GM21723 (cell line): ENCODE results near the gene PHYHIPL.
"Not testable (repeated sequence)": the region's sequence is repeated elsewhere in the genome, so short reads cannot be mapped to it uniquely, and the experiment has no call there.

Source experiments
- ATAC-seq: cut with Tn5 transposase; IDR thresholded peaks from one replicate; pipeline ENCODE4 v1.9.1; 2021; ENCODE audit warnings: mild to moderate bottlenecking, moderate library complexity; ENCODE audit not compliant: unreplicated experiment

The PHYHIPL gene

GRCh38 chr10:59190332-59190731, 13.9 kb downstream of the PHYHIPL start:
- ATAC-seq, result no peak

DNA sequence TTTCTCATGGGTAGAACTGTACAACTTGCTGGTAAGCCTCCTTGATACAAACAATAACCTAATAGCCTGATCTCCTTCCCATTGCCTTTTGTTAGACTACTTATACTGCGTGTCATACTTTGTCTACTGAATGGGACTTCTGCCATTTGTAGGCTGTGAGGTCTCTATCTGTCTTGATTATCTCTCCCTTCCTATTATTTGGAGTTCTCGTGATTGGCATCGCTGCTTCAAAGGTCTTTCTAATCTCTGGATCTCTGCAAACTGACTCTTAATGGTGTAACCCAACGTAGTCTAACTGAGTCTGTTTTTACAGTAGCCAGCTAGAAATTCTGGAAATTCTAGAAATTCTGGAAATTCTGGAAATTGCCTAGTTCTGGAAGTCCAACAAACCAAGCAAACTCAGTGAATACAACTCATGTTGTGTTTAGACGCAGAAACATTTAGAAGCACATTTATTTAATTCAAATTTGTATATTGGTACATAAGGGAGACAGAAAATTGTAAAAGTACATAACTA, 29.8 kb downstream of the PHYHIPL start:
- no peak for ATAC-seq

DNA sequence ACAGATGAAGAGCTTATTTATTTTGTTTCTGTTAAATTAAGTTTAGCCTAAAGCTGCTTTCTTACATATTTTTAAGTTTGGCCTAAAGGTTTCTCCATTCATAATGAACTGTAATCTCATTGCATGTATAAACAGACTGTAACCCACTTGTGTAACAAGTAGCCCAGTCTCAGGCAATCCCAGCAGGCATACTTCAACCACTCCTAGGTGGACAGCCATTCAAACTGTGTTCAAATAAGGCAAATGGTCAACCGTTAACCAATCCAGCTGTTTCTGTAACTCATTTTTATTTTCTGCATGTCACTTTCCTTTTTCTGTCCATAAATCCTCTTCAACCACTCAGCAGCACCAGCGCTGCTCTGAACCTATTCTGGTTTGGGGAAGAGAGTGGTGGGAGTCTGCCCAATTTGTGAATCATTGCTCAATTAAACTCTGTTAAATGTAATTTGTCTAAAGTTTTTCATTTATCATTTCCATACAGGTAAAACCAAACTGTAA, 35.9 kb downstream of the PHYHIPL start:
- no peak for ATAC-seq

GRCh38 chr10:59214160-59214559, 37.7 kb downstream of the PHYHIPL start:
- no peak for ATAC-seq

DNA sequence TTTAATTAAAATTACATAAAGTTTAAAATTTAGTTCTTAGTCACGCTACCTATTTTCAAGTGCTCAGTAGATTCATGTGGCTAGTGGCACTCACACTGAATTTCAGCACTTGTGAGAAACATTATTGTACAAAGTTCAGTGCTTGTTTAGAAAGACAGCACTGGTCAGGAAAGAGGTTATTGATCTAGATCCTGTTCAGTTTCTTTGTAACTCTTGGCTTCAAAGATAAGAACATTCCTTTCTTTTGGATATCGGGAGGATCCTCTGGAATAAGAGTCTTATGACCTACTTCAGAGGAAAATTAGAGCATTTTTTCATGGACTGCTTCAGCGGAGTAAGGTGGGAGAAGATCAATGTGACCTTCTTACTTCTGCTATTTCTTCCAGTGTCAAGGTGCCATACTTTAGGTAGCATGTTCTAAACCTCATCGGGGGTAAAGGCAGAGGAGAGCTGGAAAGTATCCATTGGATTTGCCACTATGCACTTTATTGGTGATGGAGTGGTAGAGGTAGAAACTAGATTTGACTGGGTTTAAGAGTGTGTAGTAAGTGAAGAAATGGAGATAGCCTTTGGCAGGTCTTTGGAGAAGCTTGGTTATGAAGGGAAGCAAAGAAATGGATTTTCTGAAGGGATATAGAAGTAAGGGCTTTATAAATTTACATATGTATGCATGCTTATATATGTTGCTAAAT, 39.9 kb downstream of the PHYHIPL start:
- no peak for ATAC-seq

DNA sequence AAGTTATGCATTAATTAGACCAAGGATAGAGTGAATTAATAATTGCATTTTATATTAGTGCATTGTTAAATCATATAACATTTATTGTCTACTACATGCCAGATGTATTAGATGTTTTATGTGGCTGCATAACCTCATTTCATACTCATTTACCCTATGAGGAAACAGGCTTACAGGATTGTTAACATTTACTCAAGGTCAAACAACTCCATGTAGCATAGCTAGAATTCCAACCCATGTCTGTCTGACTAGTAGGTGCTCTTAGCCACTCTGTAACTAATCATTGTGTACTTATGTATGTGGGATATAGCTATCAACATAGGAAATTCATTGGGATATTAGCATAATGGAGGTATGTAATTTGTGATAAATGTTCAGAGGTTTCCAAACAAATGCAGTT, 46.3 kb downstream of the PHYHIPL start:
- ATAC-seq, result no peak

- not testable (repeated sequence) for ATAC-seq
These were observed 47.2 kb downstream of the PHYHIPL start for GRCh38 chr10:59223597-59223996.

- no peak for ATAC-seq
These were observed 48.8 kb downstream of the PHYHIPL start for GRCh38 chr10:59225211-59225610.

DNA sequence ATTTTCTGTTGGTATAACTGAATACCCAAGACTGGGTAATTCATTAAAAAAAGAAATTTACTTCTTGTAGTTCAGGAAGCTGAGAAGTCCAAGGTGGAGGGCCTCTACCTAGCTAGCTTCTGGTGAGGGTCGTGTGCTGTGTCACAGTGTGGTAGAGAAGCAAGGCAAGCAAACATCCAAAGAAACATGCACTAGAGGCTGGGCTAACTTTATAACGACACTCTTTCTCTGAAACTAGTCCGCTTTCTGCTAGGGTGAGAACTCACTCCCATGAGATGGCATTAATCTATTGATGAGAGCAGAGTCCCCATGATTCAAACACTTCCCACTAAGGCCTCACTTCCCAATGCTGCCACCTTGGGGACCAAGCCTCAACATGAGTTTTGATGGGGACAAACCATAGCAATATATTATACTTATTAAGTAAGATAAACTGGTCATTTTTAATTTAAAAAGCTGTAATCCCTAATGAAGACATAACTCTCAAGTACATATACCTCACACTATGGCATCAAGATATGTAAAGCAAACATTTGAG, 50.8 kb downstream of the PHYHIPL start:
- ATAC-seq, result no peak

DNA sequence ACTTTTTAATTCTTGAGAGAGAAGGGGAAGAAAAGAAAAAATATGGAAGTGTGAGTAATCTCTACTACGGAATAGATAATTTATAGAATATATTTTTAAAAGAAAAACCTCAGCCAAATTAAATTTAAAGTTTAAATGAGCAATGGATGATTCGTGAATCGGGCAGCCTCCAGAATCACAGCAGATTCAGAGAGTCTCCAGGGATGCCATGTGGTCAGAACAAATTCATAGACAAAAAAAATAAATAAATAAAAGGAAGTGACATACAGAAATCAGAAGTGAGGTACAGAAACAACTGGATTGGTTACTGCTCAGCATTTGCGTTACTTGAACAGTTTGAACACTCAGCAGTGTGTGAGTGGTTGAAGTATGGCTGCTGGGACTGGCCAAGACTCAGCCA, 53.0 kb downstream of the PHYHIPL start:
- no peak for ATAC-seq

GRCh38 chr10:59234194-59234593, 57.8 kb downstream of the PHYHIPL start:
- no peak for ATAC-seq

GRCh38 chr10:59234816-59235429, 58.5 kb downstream of the PHYHIPL start:
- ATAC-seq, result no peak

DNA sequence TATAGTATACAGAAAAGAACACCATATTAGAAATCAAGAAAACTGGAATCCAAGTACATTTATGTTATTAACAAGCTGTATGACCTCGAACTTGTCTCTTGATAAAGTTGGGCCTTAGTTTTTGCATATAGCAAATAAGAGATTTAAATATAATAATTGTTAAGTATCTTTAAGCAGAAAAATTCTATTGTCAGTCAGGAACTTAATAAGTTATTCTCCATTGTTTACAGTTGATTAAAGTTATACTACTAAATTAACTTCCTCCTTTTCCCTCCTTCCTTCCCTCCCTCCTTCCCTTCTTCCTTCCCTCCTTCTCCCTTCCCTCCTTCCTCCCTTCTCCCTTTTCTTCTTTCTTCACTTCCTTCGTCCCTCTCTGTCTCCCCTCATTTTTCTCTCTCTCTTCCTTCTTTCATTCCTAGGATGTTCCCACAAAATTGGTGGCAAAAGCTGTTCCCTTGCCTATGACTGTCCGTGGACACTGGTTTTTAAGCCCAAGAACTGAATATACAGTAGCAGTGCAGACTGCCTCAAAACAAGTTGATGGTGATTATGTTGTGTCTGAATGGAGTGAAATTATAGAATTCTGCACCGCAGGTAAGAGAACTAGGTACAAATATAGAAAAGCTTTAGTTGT, 59.7 kb downstream of the PHYHIPL start:
- ATAC-seq, result no peak

GRCh38 chr10:59237775-59238174, 61.3 kb downstream of the PHYHIPL start:
- ATAC-seq, result no peak

DNA sequence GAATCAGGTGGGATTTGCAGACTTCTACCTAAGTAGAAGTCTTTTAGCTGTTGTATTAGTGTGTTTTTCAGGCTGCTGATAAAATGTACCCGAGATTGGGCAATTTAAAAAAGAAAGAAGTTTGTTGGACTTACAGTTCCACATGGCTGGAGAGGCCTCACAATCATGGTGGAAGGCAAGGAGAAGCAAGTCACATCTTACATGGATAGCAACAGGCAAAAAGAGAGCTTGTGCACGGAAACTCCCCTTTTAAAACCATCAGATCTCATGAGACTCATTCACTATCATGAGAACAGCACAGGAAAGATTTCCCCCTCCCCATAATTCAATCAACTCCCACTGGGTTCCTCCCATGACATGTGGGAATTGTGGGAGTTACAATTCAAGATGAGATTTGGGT, 62.7 kb downstream of the PHYHIPL start:
- ATAC-seq, result not testable (repeated sequence)

- ATAC-seq, result no peak
These were observed 64.2 kb downstream of the PHYHIPL start for GRCh38 chr10:59240582-59241183.

DNA sequence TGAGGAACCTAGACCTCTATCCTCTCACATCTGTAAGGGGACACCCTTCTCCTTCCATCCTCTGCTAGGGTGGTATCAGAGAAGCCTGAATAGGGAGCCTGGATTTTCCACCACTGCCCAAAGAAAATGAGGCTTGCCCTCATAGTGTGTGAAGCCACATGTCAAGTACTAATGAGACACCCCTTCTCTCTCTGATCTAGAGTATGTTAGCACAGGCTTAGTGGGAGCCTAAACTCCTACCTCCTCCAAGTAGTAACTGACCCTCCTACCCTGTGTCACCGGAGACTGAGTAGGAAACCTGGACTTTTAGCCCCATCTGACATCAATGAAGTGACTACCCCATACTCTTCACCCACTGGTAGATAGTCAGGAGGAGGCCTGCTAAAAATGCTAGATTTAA, 65.6 kb downstream of the PHYHIPL start:
- ATAC-seq, result no peak

DNA sequence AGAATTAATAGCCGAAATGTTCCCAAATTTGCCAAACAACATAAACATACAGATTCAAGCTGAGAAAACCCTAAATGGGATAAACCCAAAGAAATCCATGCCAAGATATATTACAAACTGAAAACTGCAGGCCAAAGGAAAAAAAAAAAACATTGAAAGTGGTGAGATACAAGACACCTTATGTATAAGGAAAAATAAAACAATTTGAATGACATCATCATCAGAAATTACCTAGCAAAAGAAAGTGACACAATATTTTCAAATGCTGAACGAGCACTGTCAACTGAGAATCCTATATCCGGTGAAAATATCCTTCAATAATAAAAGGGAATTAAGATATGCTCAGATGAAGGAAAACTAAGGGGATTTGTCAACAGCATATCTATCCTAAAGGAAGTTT, 66.5 kb downstream of the PHYHIPL start:
- ATAC-seq, result no peak

DNA sequence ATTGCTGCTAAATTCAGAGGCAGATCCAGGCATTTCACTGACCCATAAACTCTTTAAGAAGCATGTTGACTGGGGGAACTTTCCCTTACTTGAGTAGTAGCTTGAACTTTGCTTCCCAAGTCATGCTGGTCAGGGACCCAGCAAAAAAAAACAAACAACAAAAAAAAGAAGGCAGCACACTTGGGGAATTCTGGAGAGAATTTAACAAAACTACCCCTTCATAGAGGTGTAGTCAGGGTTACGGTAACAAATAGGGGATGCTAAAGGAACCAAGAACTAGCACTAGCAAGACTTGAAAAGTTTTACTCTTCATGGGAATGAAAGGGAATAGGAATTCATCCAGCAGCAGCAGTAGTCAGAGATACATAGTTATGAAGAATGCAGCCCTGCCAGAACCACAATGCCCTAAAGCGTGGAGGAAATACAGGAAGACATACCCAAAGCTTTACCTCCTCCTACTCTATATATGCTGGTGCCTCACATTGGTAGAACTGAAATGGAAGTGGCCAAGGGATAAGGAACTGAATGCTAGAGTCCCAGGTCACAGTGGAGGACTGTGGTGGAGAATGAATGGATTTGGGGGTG, 67.3 kb downstream of the PHYHIPL start:
- ATAC-seq, result no peak

GRCh38 chr10:59244871-59245270, 68.4 kb downstream of the PHYHIPL start:
- no peak for ATAC-seq

DNA sequence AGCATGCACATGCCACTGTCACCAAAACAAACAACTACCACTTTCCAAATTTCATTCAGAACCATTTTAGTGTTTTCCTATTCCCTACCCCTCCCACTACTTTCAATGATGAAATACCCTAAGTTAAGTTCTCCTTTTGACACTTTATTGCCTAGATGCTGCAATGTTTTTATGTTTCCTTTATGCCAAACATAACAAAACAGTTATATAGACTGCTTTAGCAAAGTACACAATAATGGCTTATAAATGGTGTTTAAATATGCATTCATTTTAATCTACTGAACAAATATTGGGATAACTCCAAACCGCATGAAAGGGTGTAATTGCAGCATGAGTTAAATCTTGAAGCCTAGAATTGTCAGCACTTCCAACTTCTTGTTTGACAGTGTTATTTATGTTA, 69.2 kb downstream of the PHYHIPL start:
- ATAC-seq, result no peak
